Epithelial cell of esophagus (primary cell): ENCODE results near the gene DENND2D.
"Not testable (repeated sequence)": the region's sequence is repeated elsewhere in the genome, so short reads cannot be mapped to it uniquely, and the experiment has no call there.

Source experiments
- DNase-seq: peaks from one replicate; pipeline ENCODE4 v3.0.0; 2010; ENCODE audit warnings: low read depth
- H3K4me3 ChIP-seq: 2 replicates; pipeline ENCODE4 v1.5.1; 2011; ENCODE audit warnings: mild to moderate bottlenecking, low read length, control low read depth
- CTCF ChIP-seq: IDR thresholded peaks from 2 replicates; pipeline ENCODE4 v1.5.1; 2011; ENCODE audit warnings: low read depth, mild to moderate bottlenecking, low read length, control low read depth, inconsistent platforms; ENCODE audit not compliant: insufficient read depth; ENCODE audit errors: missing control alignments

The DENND2D gene

GRCh38 chr1:111221276-111221632, 20.8 kb upstream of the DENND2D start:
- no peak for DNase-seq
- no peak overlapping the region for H3K4me3 ChIP-seq
- TF ChIP-seq CTCF = no peak

GRCh38 chr1:111220302-111220890, 19.9 kb upstream of the DENND2D start:
- no peak for TF ChIP-seq CTCF
- no peak for DNase-seq
- H3K4me3 ChIP-seq = no peak overlapping the region

- TF ChIP-seq CTCF = no peak
- DNase-seq = no peak
These were observed 19.3 kb upstream of the DENND2D start for GRCh38 chr1:111219557-111220286.

GRCh38 chr1:111218701-111219556, 18.5 kb upstream of the DENND2D start:
- no peak overlapping the region for H3K4me3 ChIP-seq
- TF ChIP-seq CTCF = no peak
- no peak for DNase-seq

More at GRCh38 chr1:111219557-111220286, 19.3 kb upstream of the DENND2D start:
- no peak overlapping the region for H3K4me3 ChIP-seq

GRCh38 chr1:111217183-111217910, 16.9 kb upstream of the DENND2D start:
- no peak overlapping the region for H3K4me3 ChIP-seq
- no peak for DNase-seq
- no peak for TF ChIP-seq CTCF

GRCh38 chr1:111216751-111217150, 16.3 kb upstream of the DENND2D start:
- no peak for TF ChIP-seq CTCF
- DNase-seq = no peak
- H3K4me3 ChIP-seq = no peak overlapping the region

- DNase-seq, H3K4me3 ChIP-seq: not testable (repeated sequence)
These were observed 14.8 kb upstream of the DENND2D start for GRCh38 chr1:111215285-111215684.
